ENCODE measurements around the gene HNRNPA2B1.
"Not testable (repeated sequence)": the region's sequence is repeated elsewhere in the genome, so short reads cannot be mapped to it uniquely, and the experiment has no call there.

Gene HNRNPA2B1

GRCh38 chr7:26184281-26185101 lies 16.1 kb downstream of the HNRNPA2B1 start:
- DNase-seq (ENCODE audit: low spot score): not testable (repeated sequence)

GRCh38 chr7:26183545-26184280 lies 16.8 kb downstream of the HNRNPA2B1 start:
- DNase-seq (ENCODE audit: low spot score): no peak

GRCh38 chr7:26182706-26183105 lies 17.8 kb downstream of the HNRNPA2B1 start:
- no peak for DNase-seq (ENCODE audit: low spot score)

- no peak for DNase-seq (ENCODE audit: low spot score)
Measured at GRCh38 chr7:26182283-26182682, 18.3 kb downstream of the HNRNPA2B1 start.

- no peak for DNase-seq (ENCODE audit: low spot score)
Measured at GRCh38 chr7:26181474-26182227, 18.9 kb downstream of the HNRNPA2B1 start.

GRCh38 chr7:26180792-26181198 lies 19.8 kb downstream of the HNRNPA2B1 start:
- DNase-seq (ENCODE audit: low spot score): no peak

- no peak for DNase-seq (ENCODE audit: low spot score)
Measured at GRCh38 chr7:26179826-26180497, 20.6 kb downstream of the HNRNPA2B1 start.

GRCh38 chr7:26179422-26179821 lies 21.1 kb downstream of the HNRNPA2B1 start:
- DNase-seq (ENCODE audit: low spot score): no peak

GRCh38 chr7:26178272-26178960 lies 22.1 kb downstream of the HNRNPA2B1 start:
- no peak for DNase-seq (ENCODE audit: low spot score)

- DNase-seq (ENCODE audit: low spot score): not testable (repeated sequence)
Measured at GRCh38 chr7:26177269-26177668, 23.3 kb downstream of the HNRNPA2B1 start.

- not testable (repeated sequence) for DNase-seq (ENCODE audit: low spot score)
Measured at GRCh38 chr7:26176696-26177095, 23.9 kb downstream of the HNRNPA2B1 start.

- not testable (repeated sequence) for DNase-seq (ENCODE audit: low spot score)
Measured at GRCh38 chr7:26175903-26176302, 24.6 kb downstream of the HNRNPA2B1 start.

- no peak for DNase-seq (ENCODE audit: low spot score)
Measured at GRCh38 chr7:26172048-26172447, 28.5 kb downstream of the HNRNPA2B1 start.

GRCh38 chr7:26171601-26172000 lies 28.9 kb downstream of the HNRNPA2B1 start:
- DNase-seq (ENCODE audit: low spot score): no peak

- DNase-seq (ENCODE audit: low spot score): no peak
Measured at GRCh38 chr7:26170663-26171062, 29.9 kb downstream of the HNRNPA2B1 start.

GRCh38 chr7:26169271-26169670 lies 31.3 kb downstream of the HNRNPA2B1 start:
- DNase-seq (ENCODE audit: low spot score): peak; percentile 95

- no peak for DNase-seq (ENCODE audit: low spot score)
Measured at GRCh38 chr7:26168458-26169023, 32.0 kb downstream of the HNRNPA2B1 start.

- peak; percentile 64 for DNase-seq (ENCODE audit: low spot score)
Measured at GRCh38 chr7:26167303-26167934, 33.1 kb downstream of the HNRNPA2B1 start.

- DNase-seq (ENCODE audit: low spot score): no peak
Measured at GRCh38 chr7:26166684-26167266, 33.8 kb downstream of the HNRNPA2B1 start.
